Suppressor macrophage treated with lipopolysaccharide for 4 hours (primary cell): Measurements from ENCODE around the gene FNDC7.
A peak's percentile ranks its signal among the peaks of the same experiment; 100 is the strongest.
"Not testable (repeated sequence)": the region's sequence is repeated elsewhere in the genome, so short reads cannot be mapped to it uniquely, and the experiment has no call there.

Source experiments
- DNase-seq: peaks from one replicate; pipeline ENCODE4 v3.0.0-alpha.2; 2020

FNDC7 gene

GRCh38 chr1:108712606-108713150 lies at the start of gene FNDC7:
Gene FNDC7, plus strand, starts transcription at chr1:108712908. Its CDS starts 26 bp downstream, at chr1:108712934.
- DNase-seq = no peak

- no peak for DNase-seq
These were observed 49.6 kb upstream of the FNDC7 start for GRCh38 chr1:108663074-108663473.

GRCh38 chr1:108664481-108664880 lies 48.2 kb upstream of the FNDC7 start:
- DNase-seq = no peak

GRCh38 chr1:108665067-108665466 lies 47.6 kb upstream of the FNDC7 start:
- no peak for DNase-seq

GRCh38 chr1:108665771-108666170 lies 46.9 kb upstream of the FNDC7 start:
- no peak for DNase-seq

- DNase-seq = not testable (repeated sequence)
These were observed 45.3 kb upstream of the FNDC7 start for GRCh38 chr1:108667422-108667821.

GRCh38 chr1:108668777-108669176 lies 43.9 kb upstream of the FNDC7 start:
- DNase-seq = no peak

- no peak for DNase-seq
These were observed 43.0 kb upstream of the FNDC7 start for GRCh38 chr1:108669679-108670078.

- DNase-seq = no peak
These were observed 42.5 kb upstream of the FNDC7 start for GRCh38 chr1:108670131-108670773.

- DNase-seq = no peak
These were observed 41.6 kb upstream of the FNDC7 start for GRCh38 chr1:108671143-108671542.

- DNase-seq = peak; percentile 75
These were observed 34.0 kb upstream of the FNDC7 start for GRCh38 chr1:108678706-108679105.

GRCh38 chr1:108679586-108680213 lies 33.0 kb upstream of the FNDC7 start:
- DNase-seq = no peak

GRCh38 chr1:108681701-108682100 lies 31.0 kb upstream of the FNDC7 start:
- DNase-seq = not testable (repeated sequence)

GRCh38 chr1:108685529-108685928 lies 27.2 kb upstream of the FNDC7 start:
- no peak for DNase-seq

- no peak for DNase-seq
These were observed 25.9 kb upstream of the FNDC7 start for GRCh38 chr1:108686614-108687313.

- peak; percentile 9 for DNase-seq
These were observed 21.4 kb upstream of the FNDC7 start for GRCh38 chr1:108691128-108691941.

GRCh38 chr1:108691942-108692723 lies 20.6 kb upstream of the FNDC7 start, which contains the start of gene PRPF38B:
Gene PRPF38B, plus strand, starts transcription at chr1:108692310. Its CDS starts 282 bp downstream, at chr1:108692592.
- peak; percentile 93 for DNase-seq

GRCh38 chr1:108692724-108693655 lies 19.7 kb upstream of the FNDC7 start:
- DNase-seq = peak; percentile 60

- peak; percentile 45 for DNase-seq
These were observed 17.2 kb upstream of the FNDC7 start for GRCh38 chr1:108695535-108695934.
